Activated T-cell treated with anti-CD3 and anti-CD28 coated beads, Interleukin-2, amount 50 U/mL, for 72 hours (primary cell): ENCODE results near the gene HDAC3. TPM values are rescaled to one million over a fixed set of nuclear protein-coding genes. Genes with fewer than 3 reads are reported as not detected.

Source experiments
- ATAC-seq, 2 donors: fragments of 150-1000 bp; cut with Tn5 transposase; replicated peaks in 1 of 2; 2 replicates each; pipeline ENCODE4 v1.10.0; 2021; ENCODE audit warnings: moderate library complexity in 2 of 2, mild to moderate bottlenecking in 1 of 2
- DNase-seq, 2 donors: peaks; one replicate each; pipeline ENCODE4 v3.0.0; 2021 to 2022; ENCODE audit warnings: mixed read lengths in 1 of 2
- H3K27ac Mint-ChIP-seq: one replicate; pipeline ENCODE4 v1.8.0; 2022; ENCODE audit warnings: mild to moderate bottlenecking, moderate library complexity, mixed read lengths
- H3K27me3 Mint-ChIP-seq: one replicate; pipeline ENCODE4 v1.8.0; 2022; ENCODE audit warnings: low read depth, mixed read lengths
- H3K36me3 Mint-ChIP-seq, 2 donors: one replicate each; pipeline ENCODE4 v1.8.0; 2022; ENCODE audit warnings: mixed read lengths in 2 of 2, mild to moderate bottlenecking in 1 of 2; ENCODE audit not compliant: insufficient read depth in 2 of 2
- H3K4me1 Mint-ChIP-seq: one replicate; pipeline ENCODE4 v1.8.0; 2022; ENCODE audit warnings: low read depth, mixed read lengths
- H3K4me3 Mint-ChIP-seq, 2 donors: one replicate each; pipeline ENCODE4 v1.8.0; 2022; ENCODE audit warnings: mild to moderate bottlenecking in 2 of 2, mixed read lengths in 2 of 2, moderate library complexity in 2 of 2
- H3K9me3 Mint-ChIP-seq, 2 donors: one replicate each; pipeline ENCODE4 v1.8.0; 2022; ENCODE audit warnings: mixed read lengths in 2 of 2
- total RNA-seq, 2 donors: library from RNA; stranded (reverse); gene quantifications; one replicate each; pipeline ENCODE4 v1.2.3, GENCODE V29; 2022

HDAC3 gene
- total RNA-seq, 2 donors from 2014 or later: 64.1 to 69.2 TPM

GRCh38 chr5:141602606-141603005 is 34.0 kb downstream of the HDAC3 start:
- no peaks in the 10 kb centered on the region for H3K27me3 Mint-ChIP-seq
- peak overlapping the region; percentile 37 to 78 for H3K4me3 Mint-ChIP-seq
- DNase-seq: no peak
- H3K4me1 Mint-ChIP-seq: peaks cover 94% of the 10 kb centered on the region
- no peaks in the 10 kb centered on the region for H3K9me3 Mint-ChIP-seq
- H3K36me3 Mint-ChIP-seq: peaks cover 0 to 2% of the 10 kb centered on the region in 2 donors
- peak overlapping the region; percentile 87 for H3K27ac Mint-ChIP-seq
- no peak for ATAC-seq

- Mint-ChIP-seq H3K27ac (peak overlapping the region; percentile 92), H3K4me3 (peak overlapping the region in 1 of 2 donors; percentile 49)
Observed at GRCh38 chr5:141598391-141599345, 38.0 kb downstream of the HDAC3 start.

GRCh38 chr5:141597814-141598213 is 38.8 kb downstream of the HDAC3 start:
- Mint-ChIP-seq H3K9me3 (no peaks in the 10 kb centered on the region), H3K36me3 (peaks cover 0 to 3% of the 10 kb centered on the region in 2 donors), H3K27me3 (no peaks in the 10 kb centered on the region), H3K27ac (peak overlapping the region; percentile 83), H3K4me3 (peak overlapping the region in 1 of 2 donors; percentile 14), H3K4me1 (peaks cover 70% of the 10 kb centered on the region)
- DNase-seq (no peak), ATAC-seq (peak in 1 of 2 donors; percentile 12)

More at GRCh38 chr5:141598391-141599345, 38.0 kb downstream of the HDAC3 start:
- no peaks in the 10 kb centered on the region for H3K27me3 Mint-ChIP-seq
- DNase-seq: no peak
- no peaks in the 10 kb centered on the region for H3K9me3 Mint-ChIP-seq
- ATAC-seq: peak; percentile 72 to 84
- H3K4me1 Mint-ChIP-seq: peaks cover 73% of the 10 kb centered on the region
- peaks cover 0 to 3% of the 10 kb centered on the region in 2 donors for H3K36me3 Mint-ChIP-seq

- H3K27ac Mint-ChIP-seq: peak overlapping the region; percentile 83
- H3K27me3 Mint-ChIP-seq: no peaks in the 10 kb centered on the region
- ATAC-seq: peak in 1 of 2 donors; percentile 16
- no peaks in the 10 kb centered on the region for H3K9me3 Mint-ChIP-seq
- H3K36me3 Mint-ChIP-seq: peaks cover 0 to 1% of the 10 kb centered on the region in 2 donors
- peak overlapping the region in 1 of 2 donors; percentile 14 for H3K4me3 Mint-ChIP-seq
- peaks cover 70% of the 10 kb centered on the region for H3K4me1 Mint-ChIP-seq
- DNase-seq: no peak
Observed at GRCh38 chr5:141597394-141597793, 39.3 kb downstream of the HDAC3 start.

- Mint-ChIP-seq H3K9me3 (no peaks in the 10 kb centered on the region), H3K36me3 (peaks cover 0 to 1% of the 10 kb centered on the region in 2 donors), H3K4me3 (peak overlapping the region in 1 of 2 donors; percentile 55), H3K27me3 (no peaks in the 10 kb centered on the region), H3K27ac (peak overlapping the region; percentile 83), H3K4me1 (peaks cover 70% of the 10 kb centered on the region)
- no peak for ATAC-seq
- DNase-seq: no peak
Observed at GRCh38 chr5:141596867-141597266, 39.8 kb downstream of the HDAC3 start.

- no peak overlapping the region for H3K27ac Mint-ChIP-seq
- no peaks in the 10 kb centered on the region for H3K27me3 Mint-ChIP-seq
- H3K36me3 Mint-ChIP-seq: peaks cover 3 to 15% of the 10 kb centered on the region in 2 donors
- H3K4me3 Mint-ChIP-seq: no peak overlapping the region
- H3K9me3 Mint-ChIP-seq: no peaks in the 10 kb centered on the region
- no peak for DNase-seq
- ATAC-seq: no peak
- peaks cover 25% of the 10 kb centered on the region for H3K4me1 Mint-ChIP-seq
Observed at GRCh38 chr5:141590127-141590526, 46.5 kb downstream of the HDAC3 start.

GRCh38 chr5:141586246-141586645 is 50.4 kb downstream of the HDAC3 start:
- Mint-ChIP-seq H3K27ac (no peak overlapping the region), H3K4me3 (no peak overlapping the region), H3K27me3 (no peaks in the 10 kb centered on the region), H3K9me3 (no peaks in the 10 kb centered on the region), H3K36me3 (peaks cover 8 to 27% of the 10 kb centered on the region in 2 donors), H3K4me1 (peaks cover 14% of the 10 kb centered on the region)
- ATAC-seq: no peak
- no peak for DNase-seq

GRCh38 chr5:141585594-141585993 is 51.1 kb downstream of the HDAC3 start:
- Mint-ChIP-seq H3K27ac (no peak overlapping the region), H3K4me1 (peaks cover 9% of the 10 kb centered on the region), H3K36me3 (peaks cover 7 to 24% of the 10 kb centered on the region in 2 donors), H3K4me3 (no peak overlapping the region), H3K27me3 (no peaks in the 10 kb centered on the region), H3K9me3 (no peaks in the 10 kb centered on the region)
- DNase-seq: no peak
- no peak for ATAC-seq

- H3K27ac Mint-ChIP-seq: no peak overlapping the region
- no peaks in the 10 kb centered on the region for H3K27me3 Mint-ChIP-seq
- no peak for DNase-seq
- H3K36me3 Mint-ChIP-seq: peaks cover 15 to 34% of the 10 kb centered on the region in 2 donors
- ATAC-seq: no peak
- H3K4me3 Mint-ChIP-seq: no peak overlapping the region
- no peaks in the 10 kb centered on the region for H3K4me1 Mint-ChIP-seq
- no peaks in the 10 kb centered on the region for H3K9me3 Mint-ChIP-seq
Observed at GRCh38 chr5:141574122-141574510, 62.5 kb downstream of the HDAC3 start.

- Mint-ChIP-seq H3K36me3 (peaks cover 12 to 35% of the 10 kb centered on the region in 2 donors), H3K9me3 (no peaks in the 10 kb centered on the region), H3K27ac (no peak overlapping the region), H3K4me3 (no peak overlapping the region), H3K4me1 (no peaks in the 10 kb centered on the region), H3K27me3 (no peaks in the 10 kb centered on the region)
- DNase-seq (no peak), ATAC-seq (no peak)
Observed at GRCh38 chr5:141573489-141574121, 63.0 kb downstream of the HDAC3 start.

Other genes with a start within 250 kb of the HDAC3 start
- gene PCDHGB4, start 249.2 kb downstream of the HDAC3 start, total RNA-seq: not detected
- gene PCDHGA8, start 244.2 kb downstream of the HDAC3 start, total RNA-seq: not detected
- gene PCDHGB5, start 238.9 kb downstream of the HDAC3 start, total RNA-seq: under 1 TPM; 0.17 to 0.21 TPM
- under 1 TPM; 0.09 to 0.10 TPM for gene PCDHGA9, start 234.1 kb downstream of the HDAC3 start, total RNA-seq
- gene PCDHGB6, start 228.8 kb downstream of the HDAC3 start, total RNA-seq: under 1 TPM in 1 of 2 donors, not detected in 1; 0.09 TPM
- gene PCDHGA10, start 223.9 kb downstream of the HDAC3 start, total RNA-seq: under 1 TPM; 0.12 TPM
- under 1 TPM in 1 of 2 donors, not detected in 1; 0.17 TPM for gene PCDHGB7, start 219.2 kb downstream of the HDAC3 start, total RNA-seq
- gene PCDHGA11, start 215.8 kb downstream of the HDAC3 start, total RNA-seq: under 1 TPM in 1 of 2 donors, not detected in 1; 0.22 TPM
- gene PCDHGA12, start 206.3 kb downstream of the HDAC3 start, total RNA-seq: under 1 TPM; 0.12 to 0.17 TPM
- gene PCDHGC3, start 160.9 kb downstream of the HDAC3 start, total RNA-seq: not detected
- gene PCDHGC4, start 151.8 kb downstream of the HDAC3 start, total RNA-seq: not detected
- not detected for gene PCDHGC5, start 147.8 kb downstream of the HDAC3 start, total RNA-seq
- 100 to 1,000 TPM; 162 to 165 TPM for gene DIAPH1, start 17.8 kb downstream of the HDAC3 start, total RNA-seq
- 10 to 100 TPM; 14.6 to 19.5 TPM for gene RELL2, start 148 bp upstream of the HDAC3 start, total RNA-seq
- gene FCHSD1, start 14.6 kb upstream of the HDAC3 start, total RNA-seq: 10 to 100 TPM; 54.1 to 61.1 TPM
- gene ARAP3, start 45.4 kb upstream of the HDAC3 start, total RNA-seq: 1 to 10 TPM; 3.2 to 4.1 TPM
- gene PCDH1, start 241.6 kb upstream of the HDAC3 start, total RNA-seq: under 1 TPM in 1 of 2 donors, not detected in 1; 0.25 TPM